Measurements from ENCODE around the gene PDE9A. TPM values are rescaled to one million over a fixed set of nuclear protein-coding genes. Genes with fewer than 3 reads are reported as not detected.

PDE9A gene
- polyA plus RNA-seq, 3 donors from 2014 or later = 0.40 to 2.3 (median 0.61) TPM

- no peak for DNase-seq
- Mint-ChIP-seq H3K36me3 (peaks cover 0 to 3% (median 0%) of the 10 kb centered on the region in 3 donors), H3K27me3 (ENCODE audit: low read depth in 3 of 3) (peaks cover 2 to 8% (median 6%) of the 10 kb centered on the region in 3 donors), H3K4me3 (no peak overlapping the region), H3K9me3 (no peaks in the 10 kb centered on the region), H3K27ac (no peak overlapping the region), H3K4me1 (peaks cover 8 to 14% of the 10 kb centered on the region in 2 donors)
These were observed 123.8 kb downstream of the PDE9A start for GRCh38 chr21:42777064-42777756.

GRCh38 chr21:42777757-42778344 is 124.4 kb downstream of the PDE9A start:
- peak in 1 of 3 donors; percentile 7 for DNase-seq
- no peaks in the 10 kb centered on the region for H3K9me3 Mint-ChIP-seq
- no peak overlapping the region for H3K27ac Mint-ChIP-seq
- H3K4me3 Mint-ChIP-seq = no peak overlapping the region
- H3K4me1 Mint-ChIP-seq = peaks cover 14 to 20% of the 10 kb centered on the region in 2 donors
- peaks cover 4 to 6% (median 6%) of the 10 kb centered on the region in 3 donors for H3K27me3 Mint-ChIP-seq (ENCODE audit: low read depth in 3 of 3)
- no peaks in the 10 kb centered on the region for H3K36me3 Mint-ChIP-seq

- Mint-ChIP-seq H3K27me3 (ENCODE audit: low read depth in 3 of 3) (peaks cover 4 to 14% (median 6%) of the 10 kb centered on the region in 3 donors), H3K27ac (peak overlapping the region in 1 of 6 donors; percentile 3), H3K36me3 (no peaks in the 10 kb centered on the region), H3K9me3 (no peaks in the 10 kb centered on the region), H3K4me1 (peaks cover 30 to 36% of the 10 kb centered on the region in 2 donors), H3K4me3 (no peak overlapping the region)
- no peak for DNase-seq
These were observed 126.0 kb downstream of the PDE9A start for GRCh38 chr21:42779431-42779861.

- Mint-ChIP-seq H3K9me3 (no peaks in the 10 kb centered on the region), H3K4me3 (no peak overlapping the region)
These were observed 127.2 kb downstream of the PDE9A start for GRCh38 chr21:42780617-42781016.

GRCh38 chr21:42781150-42781970 is 127.9 kb downstream of the PDE9A start:
- Mint-ChIP-seq H3K27ac (peak overlapping the region in 2 of 6 donors; percentile 28 to 64), H3K4me1 (peaks cover 37% of the 10 kb centered on the region in 2 donors), H3K9me3 (no peaks in the 10 kb centered on the region), H3K4me3 (peak overlapping the region in 2 of 5 donors; percentile 15 to 47), H3K27me3 (ENCODE audit: low read depth in 3 of 3) (peaks cover 4 to 13% (median 6%) of the 10 kb centered on the region in 3 donors), H3K36me3 (no peaks in the 10 kb centered on the region)
- no peak for DNase-seq

More at GRCh38 chr21:42780617-42781016, 127.2 kb downstream of the PDE9A start:
- no peaks in the 10 kb centered on the region for H3K36me3 Mint-ChIP-seq
- peaks cover 4 to 14% (median 6%) of the 10 kb centered on the region in 3 donors for H3K27me3 Mint-ChIP-seq (ENCODE audit: low read depth in 3 of 3)
- H3K4me1 Mint-ChIP-seq = peaks cover 36 to 37% of the 10 kb centered on the region in 2 donors
- H3K27ac Mint-ChIP-seq = peak overlapping the region in 1 of 6 donors; percentile 86
- DNase-seq = no peak

GRCh38 chr21:42781971-42782722 is 128.7 kb downstream of the PDE9A start:
- Mint-ChIP-seq H3K27me3 (ENCODE audit: low read depth in 3 of 3) (peaks cover 4 to 11% (median 5%) of the 10 kb centered on the region in 3 donors), H3K9me3 (no peaks in the 10 kb centered on the region), H3K36me3 (no peaks in the 10 kb centered on the region), H3K27ac (peak overlapping the region in 5 of 6 donors; percentile 56 to 98 (median 95)), H3K4me1 (peaks cover 37 to 41% of the 10 kb centered on the region in 2 donors), H3K4me3 (peak overlapping the region in 3 of 5 donors; percentile 33 to 63 (median 38))
- no peak for DNase-seq

GRCh38 chr21:42782723-42783242 is 129.4 kb downstream of the PDE9A start:
- Mint-ChIP-seq H3K27me3 (ENCODE audit: low read depth in 3 of 3) (peaks cover 2 to 11% (median 5%) of the 10 kb centered on the region in 3 donors), H3K27ac (peak overlapping the region in 5 of 6 donors; percentile 48 to 98 (median 96)), H3K9me3 (no peaks in the 10 kb centered on the region), H3K4me1 (peaks cover 37 to 41% of the 10 kb centered on the region in 2 donors), H3K36me3 (no peaks in the 10 kb centered on the region), H3K4me3 (peak overlapping the region in 4 of 5 donors; percentile 50 to 83 (median 60))
- DNase-seq = peak in 2 of 3 donors; percentile 16 to 22

- Mint-ChIP-seq H3K36me3 (no peaks in the 10 kb centered on the region), H3K4me3 (peak overlapping the region; percentile 82 to 95 (median 87)), H3K27ac (peak overlapping the region; percentile 95 to 98 (median 97)), H3K27me3 (ENCODE audit: low read depth in 3 of 3) (peaks cover 2 to 11% (median 5%) of the 10 kb centered on the region in 3 donors), H3K9me3 (no peaks in the 10 kb centered on the region), H3K4me1 (peaks cover 37 to 41% of the 10 kb centered on the region in 2 donors)
- no peak for DNase-seq
These were observed 130.9 kb downstream of the PDE9A start for GRCh38 chr21:42784276-42784675.

GRCh38 chr21:42784896-42785451 is 131.6 kb downstream of the PDE9A start:
- H3K4me1 Mint-ChIP-seq = peaks cover 37 to 41% of the 10 kb centered on the region in 2 donors
- H3K36me3 Mint-ChIP-seq = no peaks in the 10 kb centered on the region
- H3K9me3 Mint-ChIP-seq = no peaks in the 10 kb centered on the region
- peak overlapping the region; percentile 64 to 86 (median 81) for H3K27ac Mint-ChIP-seq
- H3K4me3 Mint-ChIP-seq = peak overlapping the region; percentile 49 to 72 (median 61)
- no peak for DNase-seq
- H3K27me3 Mint-ChIP-seq (ENCODE audit: low read depth in 3 of 3) = peaks cover 2 to 11% (median 2%) of the 10 kb centered on the region in 3 donors

GRCh38 chr21:42785666-42786427 is 132.4 kb downstream of the PDE9A start:
- Mint-ChIP-seq H3K4me3 (peak overlapping the region in 3 of 5 donors; percentile 13 to 45 (median 38)), H3K36me3 (no peaks in the 10 kb centered on the region), H3K27me3 (ENCODE audit: low read depth in 3 of 3) (peaks cover 2 to 11% (median 2%) of the 10 kb centered on the region in 3 donors), H3K27ac (peak overlapping the region in 5 of 6 donors; percentile 64 to 86 (median 80)), H3K4me1 (peaks cover 36 to 37% of the 10 kb centered on the region in 2 donors), H3K9me3 (no peaks in the 10 kb centered on the region)
- DNase-seq = no peak

GRCh38 chr21:42786884-42787283 is 133.5 kb downstream of the PDE9A start:
- Mint-ChIP-seq H3K27me3 (ENCODE audit: low read depth in 3 of 3) (peaks cover 0 to 11% (median 2%) of the 10 kb centered on the region in 3 donors), H3K4me1 (peaks cover 28 to 31% of the 10 kb centered on the region in 2 donors), H3K36me3 (no peaks in the 10 kb centered on the region), H3K27ac (peak overlapping the region in 5 of 6 donors; percentile 23 to 59 (median 39)), H3K4me3 (peak overlapping the region in 1 of 5 donors; percentile 13), H3K9me3 (no peaks in the 10 kb centered on the region)
- no peak for DNase-seq

- peaks cover 0 to 11% (median 2%) of the 10 kb centered on the region in 3 donors for H3K27me3 Mint-ChIP-seq (ENCODE audit: low read depth in 3 of 3)
- no peak overlapping the region for H3K4me3 Mint-ChIP-seq
- H3K9me3 Mint-ChIP-seq = no peaks in the 10 kb centered on the region
- DNase-seq = no peak
- peaks cover 23 to 25% of the 10 kb centered on the region in 2 donors for H3K4me1 Mint-ChIP-seq
- H3K36me3 Mint-ChIP-seq = no peaks in the 10 kb centered on the region
- H3K27ac Mint-ChIP-seq = no peak overlapping the region
These were observed 134.2 kb downstream of the PDE9A start for GRCh38 chr21:42787613-42788012.
